CD14-positive monocyte (primary cell): Measurements from ENCODE around the gene KDR. TPM values are rescaled to one million over a fixed set of nuclear protein-coding genes. Genes with fewer than 3 reads are reported as not detected.

Experiments used
- DNase-seq, 3 donors: peaks; one replicate each; pipeline ENCODE4 v3.0.0-alpha.2; 2011 to 2022
- H2AFZ ChIP-seq: 2 replicates; pipeline ENCODE4 v1.6.0; 2012; ENCODE audit warnings: mild to moderate bottlenecking, low read depth, low read length, inconsistent platforms; ENCODE audit not compliant: insufficient read depth, poor library complexity, severe bottlenecking
- H3K27ac ChIP-seq, 2 donors: 1 replicate in 1 of 2; 2 replicates in 1 of 2; pipeline ENCODE4 v1.5.1; 2012 to 2013; ENCODE audit warnings: low read length in 2 of 2, control low read depth in 1 of 2, inconsistent platforms in 1 of 2, low read depth in 1 of 2, mild to moderate bottlenecking in 1 of 2
- H3K27me3 ChIP-seq, 2 donors: one replicate each; pipeline versions ENCODE4 v1.6.0 to v1.6.1; 2011 to 2013; ENCODE audit warnings: low read length in 2 of 2; ENCODE audit not compliant: control insufficient read depth in 2 of 2, insufficient read depth in 2 of 2
- H3K36me3 ChIP-seq, 2 donors: replicated peaks in 1 of 2; 1 replicate in 1 of 2; 2 replicates in 1 of 2; pipeline versions ENCODE4 v1.5.1 to v1.6.1; 2012 to 2013; ENCODE audit warnings: low read length in 2 of 2, control low read depth in 1 of 2, inconsistent platforms in 1 of 2, mild to moderate bottlenecking in 1 of 2; ENCODE audit not compliant: insufficient read depth in 2 of 2, control insufficient read depth in 1 of 2
- H3K4me1 ChIP-seq, 2 donors: 1 replicate in 1 of 2; 2 replicates in 1 of 2; pipeline versions ENCODE4 v1.5.1 to v1.6.1; 2012 to 2013; ENCODE audit warnings: low read length in 2 of 2, control low read depth in 1 of 2, inconsistent platforms in 1 of 2, mild to moderate bottlenecking in 1 of 2, moderate library complexity in 1 of 2; ENCODE audit not compliant: insufficient read depth in 2 of 2, control insufficient read depth in 1 of 2
- H3K4me2 ChIP-seq: replicated peaks from 2 replicates; pipeline ENCODE3; 2012; ENCODE audit warnings: low read length, moderate library complexity, mild to moderate bottlenecking; ENCODE audit not compliant: poor library complexity, severe bottlenecking; ENCODE audit errors: extremely low read depth
- H3K4me3 ChIP-seq, 3 experiments: fragments of 200-600 bp in 1 of 3; sonication (generic) in 1 of 3; replicated peaks in 1 of 3; 1 replicate in 2 of 3; 2 replicates in 1 of 3; pipeline ENCODE4 v1.5.1; 2011 to 2013; ENCODE audit warnings: low read length in 3 of 3, mild to moderate bottlenecking in 3 of 3, control low read depth in 2 of 3, low read depth in 2 of 3, inconsistent platforms in 1 of 3, moderate library complexity in 1 of 3
- H3K79me2 ChIP-seq: 2 replicates; pipeline ENCODE4 v1.6.0; 2012; ENCODE audit warnings: mild to moderate bottlenecking, control low read depth, inconsistent platforms, low read length, moderate library complexity; ENCODE audit not compliant: insufficient read depth
- H3K9ac ChIP-seq: 2 replicates; pipeline ENCODE4 v1.6.0; 2017; ENCODE audit warnings: low read length, mild to moderate bottlenecking; ENCODE audit not compliant: insufficient read depth, poor library complexity, severe bottlenecking
- H3K9me3 ChIP-seq, 2 donors: replicated peaks in 1 of 2; 1 replicate in 1 of 2; 2 replicates in 1 of 2; pipeline versions ENCODE4 v1.5.1 to v1.6.1; 2012 to 2013; ENCODE audit warnings: low read length in 2 of 2, control low read depth in 1 of 2; ENCODE audit not compliant: control insufficient read depth in 1 of 2, insufficient read depth in 1 of 2
- H4K20me1 ChIP-seq: 2 replicates; pipeline ENCODE4 v1.6.0; 2012; ENCODE audit warnings: mild to moderate bottlenecking, low read length, control low read depth, moderate library complexity; ENCODE audit not compliant: insufficient read depth
- H3K27ac Mint-ChIP-seq, 7 donors: one replicate each; pipeline ENCODE4 v1.8.0; 2020; ENCODE audit warnings: mild to moderate bottlenecking in 7 of 7, mixed read lengths in 7 of 7, moderate library complexity in 6 of 7, inconsistent platforms in 2 of 7
- H3K27me3 Mint-ChIP-seq, 3 donors: one replicate each; pipeline ENCODE4 v1.8.0; 2021 to 2022; ENCODE audit warnings: low read depth in 3 of 3, mild to moderate bottlenecking in 3 of 3, mixed read lengths in 3 of 3, moderate library complexity in 3 of 3, inconsistent platforms in 1 of 3
- H3K36me3 Mint-ChIP-seq, 2 donors: one replicate each; pipeline ENCODE4 v1.8.0; 2020; ENCODE audit warnings: mixed read lengths in 2 of 2, inconsistent platforms in 1 of 2, mild to moderate bottlenecking in 1 of 2
- H3K4me1 Mint-ChIP-seq: one replicate; pipeline ENCODE4 v1.8.0; 2020; ENCODE audit warnings: mild to moderate bottlenecking, mixed read lengths
- H3K4me3 Mint-ChIP-seq, 2 donors: one replicate each; pipeline ENCODE4 v1.8.0; 2020; ENCODE audit warnings: mild to moderate bottlenecking in 2 of 2, mixed read lengths in 2 of 2, moderate library complexity in 1 of 2
- H3K9me3 Mint-ChIP-seq, 7 donors: one replicate each; pipeline ENCODE4 v1.8.0; 2020 to 2022; ENCODE audit warnings: mixed read lengths in 7 of 7, mild to moderate bottlenecking in 6 of 7, moderate library complexity in 6 of 7, inconsistent platforms in 2 of 7
- CTCF ChIP-seq: fragments of 200-600 bp; IDR thresholded peaks from one replicate; pipeline ENCODE4 v1.8.0; 2022; ENCODE audit warnings: antibody characterized with exemption, mild to moderate bottlenecking
- WGBS: methylation state at CpG from one replicate; pipeline ENCODE4 v1.1.5; 2013; ENCODE audit warnings: missing lambda C conversion rate; ENCODE audit not compliant: insufficient coverage; 5-methylcytosine and 5-hydroxymethylcytosine counted together
- intact Hi-C, 2 donors: fragments of 100-400 bp; cut with micrococcal nuclease; formaldehyde crosslinking; loops; one replicate each; pipeline versions ENCODE4 v1.15.0 to v1.15.1; 2023
- polyA plus RNA-seq, 3 donors: library from polyadenylated mRNA; depleted of rRNA in 1 of 3; unstranded in 2 of 3; stranded (reverse) in 1 of 3; fragments of 300-500 nt in 2 of 3; fragments of >200 nt in 1 of 3; fragmentation: Illumina TruSeq in 2 of 3; gene quantifications; 1 replicate in 2 of 3; 2 replicates in 1 of 3; pipeline ENCODE4 v1.2.3, GENCODE V29; 2012 to 2021

The KDR gene
- polyA plus RNA-seq, 3 donors = not detected

- no peaks in the 10 kb centered on the region for H3K27me3 ChIP-seq
- 80% methylated on average over 3 of the region's 8 CpGs for whole genome bisulfite sequencing
- H3K9ac ChIP-seq = no peak overlapping the region
- no peaks in the 10 kb centered on the region for H3K4me1 Mint-ChIP-seq
- peaks cover 1 to 2% (median 1%) of the 10 kb centered on the region in 3 donors for H3K27me3 Mint-ChIP-seq
- no peak for TF ChIP-seq CTCF
- H3K4me3 Mint-ChIP-seq = no peak overlapping the region
- no peaks in the 10 kb centered on the region for H3K4me1 ChIP-seq
- H3K9me3 ChIP-seq = no peaks in the 10 kb centered on the region
- peaks cover 0 to 4% (median 0%) of the 10 kb centered on the region in 7 donors for H3K9me3 Mint-ChIP-seq
- no peak overlapping the region for H3K4me3 ChIP-seq
- H3K4me2 ChIP-seq = no peak overlapping the region
- H3K27ac ChIP-seq = no peak overlapping the region
- H3K36me3 Mint-ChIP-seq = no peaks in the 10 kb centered on the region
- no peaks in the 10 kb centered on the region for H3K36me3 ChIP-seq
- no peaks in the 10 kb centered on the region for H4K20me1 ChIP-seq
- H2AFZ ChIP-seq = no peak overlapping the region
- no peak for DNase-seq
- intact Hi-C loops = no loop called here
- H3K27ac Mint-ChIP-seq = no peak overlapping the region
- H3K79me2 ChIP-seq = no peaks in the 10 kb centered on the region
Observed at GRCh38 chr4:55087009-55087912, 38.1 kb downstream of the KDR start.

- no peaks in the 10 kb centered on the region for H3K4me1 Mint-ChIP-seq
- peaks cover under 1 to 2% (median 1%) of the 10 kb centered on the region in 3 donors for H3K27me3 Mint-ChIP-seq
- Histone ChIP-seq H3K27ac (no peak overlapping the region), H3K9ac (no peak overlapping the region), H3K9me3 (no peaks in the 10 kb centered on the region), H3K27me3 (no peaks in the 10 kb centered on the region), H3K36me3 (no peaks in the 10 kb centered on the region), H4K20me1 (no peaks in the 10 kb centered on the region), H2AFZ (no peak overlapping the region), H3K4me2 (no peak overlapping the region), H3K4me1 (no peaks in the 10 kb centered on the region), H3K79me2 (no peaks in the 10 kb centered on the region), H3K4me3 (no peak overlapping the region)
- no peaks in the 10 kb centered on the region for H3K36me3 Mint-ChIP-seq
- H3K9me3 Mint-ChIP-seq = peaks cover 0 to 2% (median 0%) of the 10 kb centered on the region in 7 donors
- intact Hi-C loops = no loop called here
- H3K27ac Mint-ChIP-seq = no peak overlapping the region
- DNase-seq = no peak
- TF ChIP-seq CTCF = no peak
- WGBS = 90% methylated on average over 5 of the region's 6 CpGs
- H3K4me3 Mint-ChIP-seq = no peak overlapping the region
Observed at GRCh38 chr4:55086578-55086977, 38.8 kb downstream of the KDR start.
